GM19099 (cell line): ENCODE results near the gene PALLD.

ENCODE experiments used
- POLR2A ChIP-seq: IDR thresholded peaks from 3 replicates; pipeline ENCODE4 v1.6.1; 2011; ENCODE audit warnings: low read depth; ENCODE audit not compliant: insufficient read length; ENCODE audit errors: extremely low read depth

The PALLD gene

DNA sequence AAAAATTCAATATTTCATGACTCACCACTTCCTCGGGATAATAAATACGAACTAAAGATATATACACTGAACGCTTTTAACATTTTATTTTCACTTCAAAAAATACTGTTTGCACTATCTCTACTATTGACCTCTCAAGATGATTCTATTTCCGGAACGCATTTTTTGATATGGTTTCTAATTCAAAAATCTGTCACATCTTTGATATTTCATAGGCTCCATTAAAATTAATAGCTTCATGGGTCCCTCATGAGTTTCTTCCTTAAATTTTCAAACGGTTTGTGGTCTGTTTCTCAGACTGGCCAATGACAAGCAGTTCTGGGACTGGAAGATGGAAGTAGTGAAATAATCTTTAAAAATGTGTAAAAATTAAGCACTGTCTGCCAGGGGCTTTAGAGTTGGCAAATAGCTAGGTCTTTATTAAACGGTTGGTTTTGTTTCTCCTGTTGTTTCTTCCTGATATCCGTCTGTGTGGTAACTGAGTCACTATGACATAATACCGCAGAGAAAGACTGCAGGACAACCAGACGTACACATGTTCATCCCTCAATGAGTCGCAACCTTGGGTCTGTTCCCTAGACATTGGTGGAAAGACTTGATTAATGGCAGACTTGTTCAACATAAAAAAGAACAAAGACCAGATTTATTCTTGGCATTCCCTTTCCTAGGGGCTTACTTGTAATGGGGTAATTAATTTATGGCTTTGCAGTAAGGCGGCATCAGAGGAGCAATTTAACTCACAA, 133.8 kb downstream of the PALLD start:
- no peak for TF ChIP-seq POLR2A

DNA sequence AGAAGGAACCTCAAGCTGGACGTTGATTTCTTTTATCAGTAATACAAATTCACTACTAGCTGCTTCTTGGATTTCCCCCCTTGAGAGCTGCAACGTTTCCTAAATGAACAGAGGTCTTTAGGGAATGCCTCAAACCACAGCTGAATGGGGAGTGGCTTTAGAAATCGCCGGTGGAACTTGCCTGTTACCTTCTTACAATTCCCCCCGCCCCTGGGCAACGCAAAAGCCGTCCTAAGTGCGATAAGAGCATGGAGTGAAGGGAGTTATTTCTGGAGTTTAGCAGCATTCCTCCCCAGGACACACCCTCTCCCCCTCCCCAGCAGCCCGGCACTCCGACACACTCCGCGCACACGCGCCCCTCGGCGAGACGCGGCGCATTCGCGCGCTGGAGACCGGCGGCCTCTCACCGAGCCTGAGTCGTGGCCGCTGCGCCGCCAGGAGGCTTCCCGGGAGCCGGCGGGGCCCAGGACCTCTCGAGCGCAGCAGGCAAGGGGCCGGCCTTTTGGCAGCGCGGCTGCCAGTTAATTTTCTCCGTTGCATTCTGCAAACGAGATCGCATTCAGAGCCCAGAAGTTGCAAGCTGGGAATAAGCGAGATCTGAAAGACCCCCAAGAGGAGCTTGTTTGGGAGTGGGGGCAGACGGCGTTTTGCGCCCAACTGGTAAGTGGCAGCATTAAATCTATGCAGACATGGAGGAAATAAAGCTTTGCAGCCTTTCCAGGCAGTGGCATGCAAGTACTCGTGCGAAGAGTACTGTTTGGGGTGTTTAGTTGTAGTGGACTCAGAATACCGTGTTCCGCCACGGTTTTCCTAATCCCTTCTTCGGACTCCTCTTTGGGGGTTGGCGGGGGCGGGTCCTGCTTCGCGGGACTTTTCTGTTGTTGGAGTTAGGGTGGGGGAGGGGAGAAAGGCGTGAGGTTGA, 134.7 kb downstream of the PALLD start:
- no peak for TF ChIP-seq POLR2A

DNA sequence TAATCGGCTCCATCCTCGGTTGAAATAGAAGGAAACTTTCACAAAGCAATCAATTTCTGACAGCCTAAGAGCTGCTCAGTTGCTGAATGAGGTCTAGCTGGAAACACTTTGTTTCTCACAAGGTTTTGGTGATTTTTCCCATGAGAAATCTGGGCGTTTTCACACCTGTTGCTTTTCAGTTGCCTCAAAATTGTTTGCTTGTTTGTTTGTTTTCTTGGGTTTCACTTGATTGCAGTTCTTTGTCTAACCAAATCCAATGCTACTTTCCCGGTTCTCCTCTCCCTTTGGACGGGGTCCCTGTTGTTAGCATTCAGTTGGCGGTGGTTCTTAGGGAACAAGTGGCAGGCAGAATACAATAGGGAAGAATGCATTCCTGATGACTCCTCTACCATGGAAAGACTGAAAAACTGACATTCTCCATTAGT, 135.5 kb downstream of the PALLD start:
- no peak for TF ChIP-seq POLR2A

DNA sequence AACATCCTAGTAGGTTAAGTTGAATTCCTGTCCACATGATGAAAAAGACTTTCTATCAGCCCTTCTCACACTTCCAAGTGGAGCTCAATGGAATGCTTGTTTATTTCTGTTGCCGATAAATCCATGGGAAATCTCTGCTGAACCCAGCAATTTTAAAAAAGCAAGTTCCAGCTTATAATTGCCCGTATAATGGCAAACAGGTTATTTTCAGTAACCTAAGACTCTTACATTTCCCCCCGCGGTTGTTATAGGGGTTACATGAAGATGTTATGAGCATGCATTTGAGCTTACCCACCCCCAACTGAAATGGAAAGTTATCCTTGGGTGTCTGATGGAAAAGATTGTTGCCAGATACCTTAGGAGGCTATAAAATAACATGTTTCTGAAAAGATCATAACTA, 136.2 kb downstream of the PALLD start:
- no peak for TF ChIP-seq POLR2A

DNA sequence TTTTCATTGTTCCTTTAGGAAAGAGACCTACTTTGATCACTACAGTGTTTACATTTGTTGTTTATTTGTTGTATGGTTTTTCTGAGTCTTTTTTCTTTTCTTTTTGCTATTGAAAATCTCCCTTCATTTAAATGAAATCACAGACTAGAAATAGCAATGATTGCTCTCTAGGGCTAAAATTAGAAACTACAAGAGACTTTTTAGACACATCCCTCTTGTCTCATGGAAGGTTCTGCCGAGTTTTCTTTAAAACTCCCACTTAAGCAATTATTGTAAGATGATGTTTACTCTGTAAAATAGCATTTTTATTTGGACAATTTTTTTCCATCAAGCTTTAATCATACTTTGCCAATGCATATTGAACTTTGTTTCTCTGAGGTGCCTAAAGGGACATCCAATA, 136.6 kb downstream of the PALLD start:
- no peak for TF ChIP-seq POLR2A

DNA sequence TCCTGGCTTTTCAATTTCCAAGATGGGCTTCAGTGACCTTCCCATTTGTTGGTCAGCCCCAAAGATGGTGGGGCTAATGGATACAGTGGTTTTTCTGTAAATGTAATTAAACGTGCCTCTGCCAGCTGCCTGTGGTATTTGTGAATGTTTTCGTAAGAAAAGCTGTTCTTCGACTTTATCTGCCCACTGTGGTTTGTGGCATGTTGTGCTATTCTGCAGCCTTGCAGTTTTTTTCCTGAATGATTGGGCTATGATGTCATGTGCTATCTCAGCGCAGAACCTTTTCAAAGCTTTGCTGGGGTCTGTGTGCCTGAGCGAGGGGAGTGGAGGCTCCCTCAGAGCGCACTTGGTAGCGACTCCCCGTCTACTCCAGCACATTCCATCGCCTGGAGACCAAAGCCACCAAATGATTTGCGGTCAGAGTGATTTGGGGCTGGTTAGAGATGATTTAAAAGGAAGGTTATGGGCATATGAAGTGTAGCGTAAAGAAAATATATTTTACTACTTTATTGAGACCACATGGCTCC, 137.5 kb downstream of the PALLD start:
- no peak for TF ChIP-seq POLR2A

DNA sequence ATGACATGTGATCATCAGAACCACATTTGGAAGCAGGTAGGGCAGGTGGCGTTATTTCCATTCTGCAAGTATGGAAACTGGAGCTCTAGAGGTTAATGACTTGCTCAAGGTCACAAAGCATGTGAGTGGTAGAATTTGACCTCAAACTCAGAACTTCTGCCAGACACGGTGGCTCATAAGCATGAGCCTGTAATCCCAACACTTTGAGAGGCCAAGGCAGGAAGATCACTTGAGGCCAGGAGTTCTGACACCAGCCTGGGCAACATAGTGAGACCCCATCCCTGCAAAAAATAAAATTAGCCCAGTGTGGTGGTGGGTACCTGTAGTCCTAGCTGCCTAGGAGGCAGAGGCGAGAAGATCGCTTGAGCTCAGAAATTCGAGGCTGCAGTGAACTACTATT, 139.2 kb downstream of the PALLD start:
- TF ChIP-seq POLR2A = no peak

DNA sequence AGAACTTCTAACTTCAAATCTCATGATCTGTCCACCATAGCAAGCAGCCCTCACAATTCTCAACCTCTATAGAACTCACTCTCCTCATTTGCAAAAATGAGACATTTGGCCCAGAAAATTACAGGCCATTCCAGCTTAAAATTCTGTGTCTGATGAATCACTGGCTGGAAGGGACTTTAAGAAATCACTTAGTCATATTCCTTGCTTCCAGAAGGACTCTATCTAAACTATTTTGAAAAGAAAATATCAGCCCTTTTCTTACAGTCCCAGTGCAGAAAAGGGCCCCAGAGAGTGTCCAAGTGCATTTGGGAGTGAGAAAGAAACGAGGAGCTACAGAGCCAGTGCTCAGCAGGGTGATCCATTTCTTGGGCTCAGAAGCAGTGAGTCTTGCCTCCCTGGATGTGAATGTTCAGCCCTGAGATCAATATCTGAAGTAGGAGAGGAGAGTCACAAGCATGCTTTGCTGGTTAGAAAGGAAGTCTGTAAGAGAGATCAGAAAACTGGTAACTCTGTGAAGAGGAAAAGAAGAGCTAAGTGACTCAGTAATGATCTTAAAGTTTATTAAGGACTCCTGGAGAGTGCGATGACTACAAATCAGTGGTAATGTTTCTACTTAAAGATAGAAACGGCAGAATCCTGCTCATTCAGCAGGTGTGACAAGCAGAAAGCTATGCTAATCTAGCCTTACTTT, 139.8 kb downstream of the PALLD start:
- TF ChIP-seq POLR2A = no peak

DNA sequence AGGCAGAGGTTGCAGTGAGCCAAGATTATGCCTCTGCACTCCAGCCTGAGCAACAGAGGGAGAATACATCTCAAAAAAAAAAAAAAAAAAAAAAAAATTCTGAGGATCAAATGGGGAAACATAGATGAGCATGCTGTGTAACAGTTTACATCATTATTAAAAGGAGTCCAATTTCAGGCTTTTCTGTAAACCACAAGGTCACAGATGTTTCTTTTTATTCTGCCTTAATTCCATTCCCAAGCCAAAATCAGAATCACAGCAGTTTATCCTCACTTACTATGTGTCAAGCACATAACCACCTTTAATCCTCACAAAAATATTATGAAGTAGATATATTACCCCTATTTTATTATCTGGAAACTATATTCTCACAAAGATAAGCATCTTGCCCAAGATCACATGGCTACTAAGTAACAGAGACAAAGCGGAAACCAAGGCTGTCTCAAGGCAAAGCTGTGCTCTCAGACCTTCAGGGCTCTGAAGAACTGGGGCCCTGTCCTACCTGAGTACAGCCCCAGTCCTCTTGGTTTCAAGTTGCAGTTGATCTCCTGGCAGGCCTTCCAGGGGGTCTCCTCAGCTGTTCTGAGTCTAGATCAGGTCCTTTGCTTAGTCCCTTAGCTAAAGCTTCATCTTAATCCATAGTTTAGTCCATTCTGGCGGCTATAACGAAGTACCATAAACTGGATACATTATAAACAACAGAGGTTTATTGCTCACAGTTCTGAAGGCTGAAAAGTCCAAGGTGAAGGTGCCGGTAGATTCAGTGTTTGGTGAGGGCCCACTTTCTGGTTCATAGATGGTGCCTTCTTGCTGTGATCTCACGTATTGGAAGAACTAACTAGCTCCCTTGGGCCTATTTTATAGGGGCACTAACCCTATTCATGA, 141.3 kb downstream of the PALLD start:
- no peak for TF ChIP-seq POLR2A

DNA sequence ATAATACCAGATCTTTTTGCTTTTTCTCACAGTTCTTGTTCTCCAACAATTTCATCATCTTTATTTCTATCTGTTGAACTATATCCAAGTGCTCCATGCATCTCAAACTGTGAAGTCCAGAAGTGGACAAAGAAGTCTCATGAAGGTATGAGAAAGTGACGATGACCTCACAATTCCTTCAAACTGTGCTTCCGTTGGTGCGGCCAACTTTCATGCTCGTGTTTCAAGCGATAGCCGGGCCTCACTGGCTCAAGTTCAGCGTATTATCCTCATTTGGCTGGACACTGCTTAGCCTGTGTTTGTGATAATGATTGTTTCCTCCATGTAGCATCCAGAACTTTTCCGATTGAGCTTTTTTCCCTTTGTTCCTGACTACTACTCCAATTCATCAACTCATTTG, 143.1 kb downstream of the PALLD start:
- TF ChIP-seq POLR2A = no peak

DNA sequence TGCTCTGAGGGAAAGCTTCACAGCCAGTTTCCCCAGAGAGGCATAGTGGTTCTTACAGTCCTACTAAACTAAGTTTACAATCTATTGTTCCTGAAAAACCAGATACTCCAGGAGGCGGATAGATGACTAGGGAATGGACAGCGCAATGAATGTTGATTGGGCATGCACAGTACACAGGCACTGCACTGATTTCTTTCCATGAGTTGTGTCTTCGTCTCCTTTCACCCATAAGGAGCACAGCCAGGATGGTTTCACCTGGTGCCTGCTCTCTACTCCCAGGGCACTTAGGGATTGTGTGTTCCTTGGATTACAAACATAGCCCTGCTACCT, 144.9 kb downstream of the PALLD start:
- TF ChIP-seq POLR2A = no peak

DNA sequence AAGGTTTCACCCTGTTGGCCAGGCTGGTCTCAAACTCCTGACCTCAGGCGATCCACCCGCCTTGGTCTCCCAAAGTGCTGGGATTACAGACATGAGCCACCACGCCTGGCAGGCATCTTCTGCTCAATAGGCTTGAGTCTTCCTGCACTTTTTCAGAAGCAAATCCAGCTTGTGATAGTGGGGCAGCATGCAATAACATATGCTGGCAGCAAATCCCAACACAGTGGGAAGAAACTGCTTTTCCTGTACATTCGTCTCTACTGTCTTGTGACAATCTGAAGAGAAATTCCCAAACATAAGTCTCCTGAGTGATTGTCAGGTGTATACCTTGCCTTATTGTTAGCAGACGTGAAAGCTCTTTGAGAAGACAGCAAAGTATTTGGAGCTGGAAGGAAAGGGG, 145.7 kb downstream of the PALLD start:
- TF ChIP-seq POLR2A = no peak

DNA sequence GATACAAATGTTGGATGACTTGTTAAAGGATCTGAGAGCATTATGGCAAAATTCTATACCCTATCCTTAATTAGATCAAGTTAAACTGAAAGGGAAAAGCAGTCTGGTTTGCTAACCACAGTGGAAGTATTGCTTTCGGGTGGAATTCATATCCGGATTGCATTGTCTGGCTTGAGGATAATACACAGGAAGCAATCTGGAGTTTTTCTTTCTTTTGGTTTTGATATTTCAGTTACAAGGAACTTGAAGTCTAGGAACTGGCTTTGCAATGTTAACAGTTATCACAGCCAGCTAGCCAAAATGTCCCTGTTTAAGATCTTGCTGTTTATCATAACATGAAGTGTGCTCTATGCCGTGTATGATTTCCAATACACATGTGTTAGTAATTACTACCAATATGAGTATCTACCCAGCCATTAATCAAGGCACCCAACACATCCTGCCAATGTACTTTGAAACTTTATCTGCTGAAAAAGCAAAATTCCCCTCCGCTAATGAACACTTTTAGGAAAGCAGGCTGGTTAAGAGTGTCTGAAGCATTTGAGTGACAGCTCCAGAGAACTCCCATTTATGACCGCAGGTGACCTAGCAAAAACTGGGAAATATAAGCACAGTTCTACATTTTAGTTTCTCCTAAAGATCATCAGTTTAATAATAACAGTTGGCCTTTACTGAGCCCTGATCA, 146.4 kb downstream of the PALLD start:
- no peak for TF ChIP-seq POLR2A

DNA sequence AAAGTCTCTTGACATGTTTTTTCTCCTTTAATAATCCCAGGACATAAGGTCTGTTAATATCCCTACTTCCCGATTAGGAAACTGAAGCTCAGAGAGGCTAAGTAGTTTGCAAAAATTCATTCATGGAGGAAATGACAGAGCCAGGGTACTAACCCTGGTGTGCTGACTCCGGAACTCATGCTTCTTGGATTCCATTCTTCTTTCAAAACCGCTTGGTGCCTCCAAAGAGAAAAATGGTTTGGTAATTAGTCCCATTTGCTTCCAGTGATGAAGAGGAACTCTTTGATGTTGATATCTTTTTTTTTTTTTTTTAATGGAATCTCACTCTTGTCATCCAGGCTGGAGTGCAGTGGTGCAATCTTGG, 146.9 kb downstream of the PALLD start:
- TF ChIP-seq POLR2A = no peak

DNA sequence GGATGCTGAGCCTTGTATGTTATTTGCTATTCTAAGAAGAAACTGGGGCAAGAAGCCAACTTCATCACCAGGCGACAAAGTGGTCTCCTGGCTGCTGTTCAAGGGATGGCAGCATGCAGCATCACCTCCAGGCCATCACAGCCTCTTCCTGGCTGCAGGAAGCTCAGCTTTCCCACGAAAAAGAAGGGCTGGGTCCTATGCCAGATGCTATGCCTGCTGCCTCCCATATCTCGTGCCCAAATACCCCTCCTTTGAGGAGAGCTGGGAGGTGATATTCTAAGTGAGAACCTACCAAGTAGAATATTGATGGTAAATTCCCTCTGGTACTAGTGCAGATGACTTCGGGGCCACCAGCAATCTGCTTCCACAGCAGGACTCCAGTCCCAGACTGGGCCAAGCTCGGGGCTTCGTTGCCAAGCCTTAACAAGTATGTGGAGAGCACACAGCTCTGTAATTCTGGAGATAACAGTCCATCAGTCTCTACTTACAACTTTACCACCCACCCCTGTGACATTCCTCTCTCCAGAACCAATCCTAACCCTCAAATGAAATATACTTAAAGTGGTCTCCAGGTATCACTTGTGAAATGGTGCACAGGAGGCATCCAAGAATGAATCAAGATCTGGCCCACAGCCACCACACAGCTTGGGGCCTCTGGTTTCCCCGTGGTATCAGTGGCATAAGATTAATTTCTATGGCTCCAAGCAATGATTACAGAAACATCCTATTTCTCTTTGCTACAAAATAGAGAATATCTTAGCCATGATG, 149.3 kb downstream of the PALLD start:
- no peak for TF ChIP-seq POLR2A
